Right lobe of liver (tissue), 6 donors: ENCODE results near the gene PTPRK. TPM values are rescaled to one million over a fixed set of nuclear protein-coding genes. Genes with fewer than 3 reads are reported as not detected.

Source experiments
- ATAC-seq, 4 donors: fragments of 200-7000 bp; cut with Tn5 transposase; one replicate each; pipeline ENCODE4 v1.9.1; 2020; ENCODE audit warnings: mild to moderate bottlenecking in 4 of 4, moderate library complexity in 4 of 4
- DNase-seq, 3 donors: peaks; one replicate each; pipeline ENCODE4 v3.0.0-alpha.2; 2020
- H3K27ac ChIP-seq, 3 donors: fragments of 200-600 bp; one replicate each; pipeline ENCODE4 v1.8.0; 2022
- H3K27me3 ChIP-seq, 2 donors: fragments of 200-600 bp; one replicate each; pipeline ENCODE4 v1.8.0; 2022
- H3K36me3 ChIP-seq, 4 donors: fragments of 200-600 bp; sonication (generic) in 1 of 4; one replicate each; pipeline versions ENCODE4 v1.5.1 to v1.8.0; 2017 to 2022; ENCODE audit warnings: control low read depth in 1 of 4
- H3K4me1 ChIP-seq, 4 donors: fragments of 200-600 bp; sonication (generic) in 1 of 4; one replicate each; pipeline versions ENCODE4 v1.5.1 to v1.8.0; 2017 to 2022; ENCODE audit warnings: control low read depth in 1 of 4
- H3K4me3 ChIP-seq, 3 donors: fragments of 200-600 bp; one replicate each; pipeline ENCODE4 v1.8.0; 2022
- H3K9me3 ChIP-seq, 4 donors: fragments of 200-600 bp; sonication (generic) in 1 of 4; one replicate each; pipeline versions ENCODE4 v1.5.1 to v1.8.0; 2017 to 2022; ENCODE audit warnings: control low read depth in 1 of 4
- POLR2A ChIP-seq: fragments of 450-650 bp; IDR thresholded peaks from one replicate; pipeline ENCODE4 v1.6.1; 2017; ENCODE audit warnings: antibody characterized with exemption, mild to moderate bottlenecking
- WGBS: methylation state at CpG from one replicate; pipeline ENCODE4 v1.1.6; 2018; ENCODE audit warnings: low coverage, low lambda C conversion rate; ENCODE audit not compliant: insufficient coverage; ENCODE audit errors: missing lambda C conversion rate; 5-methylcytosine and 5-hydroxymethylcytosine counted together
- intact Hi-C, 2 donors: fragments of 100-400 bp; cut with DNase I; formaldehyde crosslinking; loops; one replicate each; pipeline versions ENCODE4 v1.11.2 to v1.14.1; 2022
- total RNA-seq, 6 experiments: library from RNA; depleted of rRNA in 2 of 6; stranded (reverse); fragments of >200 nt in 2 of 6; fragmentation: NEBNext Ultra II Directional in 3 of 6; extraction: Animal tissue kit (Norgen Biotek cat#: 25700) in 3 of 6; gene quantifications; one replicate each; pipeline versions ENCODE4 v1.1.0 to v1.2.4, GENCODE V29; 2016 to 2023
- TF ChIP-seq, protein P1 (sequence below), 4 donors: fragments of 200-600 bp in 3 of 4; fragments of 450-650 bp in 1 of 4; IDR thresholded peaks; one replicate each; pipeline versions ENCODE4 v1.5.1 to v1.8.0; 2016 to 2022; ENCODE audit warnings: antibody characterized with exemption in 4 of 4, mild to moderate bottlenecking in 2 of 4
- donor health status: DM: no; HTN: yes; CAD: no.
- donor health status: DM: no; HTN: no; CAD: no.
- donor health status: DM: no; HTN: no; CAD: no.
- donor health status: DM: no; HTN: yes; CAD: no.
- donor health status: DM: no; HTN: yes; CAD: no.

The PTPRK gene
- total RNA-seq, 6 experiments from 2014 or later: 27.7 to 54.5 (median 35.7) TPM

DNA sequence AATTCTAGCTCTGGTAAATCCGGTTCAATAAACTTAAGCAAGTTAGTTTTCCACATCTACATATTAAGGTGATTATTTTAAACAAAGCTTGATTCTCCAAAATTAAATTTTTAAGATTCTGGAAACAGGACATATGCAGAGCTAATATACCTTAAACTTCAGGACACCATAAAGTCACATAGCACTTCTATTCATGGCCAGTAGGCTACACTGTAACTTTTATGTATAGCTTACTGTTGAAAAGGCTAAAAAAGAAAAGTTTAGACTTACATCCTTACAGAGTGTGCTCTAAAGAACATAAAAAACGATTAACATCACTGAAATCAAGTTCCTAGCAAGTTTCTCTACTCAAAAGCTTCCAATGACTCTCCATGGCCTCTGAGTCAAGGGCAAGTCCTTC is 224.7 kb downstream of the PTPRK start:
- Histone ChIP-seq H3K9me3 (no peaks in the 10 kb centered on the region), H3K36me3 (no peaks in the 10 kb centered on the region), H3K27me3 (no peaks in the 10 kb centered on the region), H3K27ac (no peak overlapping the region), H3K4me1 (no peaks in the 10 kb centered on the region), H3K4me3 (no peak overlapping the region)
- ATAC-seq (no peak), DNase-seq (no peak)
- intact Hi-C loops: no loop called here
- TF ChIP-seq, protein P1, sequence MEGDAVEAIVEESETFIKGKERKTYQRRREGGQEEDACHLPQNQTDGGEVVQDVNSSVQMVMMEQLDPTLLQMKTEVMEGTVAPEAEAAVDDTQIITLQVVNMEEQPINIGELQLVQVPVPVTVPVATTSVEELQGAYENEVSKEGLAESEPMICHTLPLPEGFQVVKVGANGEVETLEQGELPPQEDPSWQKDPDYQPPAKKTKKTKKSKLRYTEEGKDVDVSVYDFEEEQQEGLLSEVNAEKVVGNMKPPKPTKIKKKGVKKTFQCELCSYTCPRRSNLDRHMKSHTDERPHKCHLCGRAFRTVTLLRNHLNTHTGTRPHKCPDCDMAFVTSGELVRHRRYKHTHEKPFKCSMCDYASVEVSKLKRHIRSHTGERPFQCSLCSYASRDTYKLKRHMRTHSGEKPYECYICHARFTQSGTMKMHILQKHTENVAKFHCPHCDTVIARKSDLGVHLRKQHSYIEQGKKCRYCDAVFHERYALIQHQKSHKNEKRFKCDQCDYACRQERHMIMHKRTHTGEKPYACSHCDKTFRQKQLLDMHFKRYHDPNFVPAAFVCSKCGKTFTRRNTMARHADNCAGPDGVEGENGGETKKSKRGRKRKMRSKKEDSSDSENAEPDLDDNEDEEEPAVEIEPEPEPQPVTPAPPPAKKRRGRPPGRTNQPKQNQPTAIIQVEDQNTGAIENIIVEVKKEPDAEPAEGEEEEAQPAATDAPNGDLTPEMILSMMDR (IDR thresholded peaks at IDR 0.05): peak in 1 of 4 donors; percentile 5
- no peak for TF ChIP-seq POLR2A
- WGBS: 77% methylated on average over 2 of the region's 2 CpGs

DNA sequence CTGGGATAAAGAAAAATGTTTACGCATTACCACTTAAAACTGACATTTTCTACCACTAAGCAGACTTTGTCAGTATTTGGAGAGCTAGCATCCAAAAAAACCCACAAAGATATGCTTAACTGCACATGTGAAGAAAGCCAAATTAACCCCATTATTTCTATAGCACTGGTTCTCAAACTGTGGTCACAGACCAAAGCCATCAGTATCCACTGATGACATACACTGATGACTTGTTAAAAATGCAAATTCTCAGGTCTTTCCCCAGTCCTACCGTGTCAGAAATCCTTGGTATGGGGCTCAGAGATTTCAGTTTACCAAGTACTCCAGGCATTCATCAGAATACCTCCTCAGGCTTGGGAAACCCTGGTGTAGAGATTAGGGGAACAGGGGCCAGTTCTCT is 230.2 kb downstream of the PTPRK start:
- no peaks in the 10 kb centered on the region for H3K9me3 ChIP-seq
- TF ChIP-seq POLR2A: no peak
- TF ChIP-seq, protein P1 (IDR thresholded peaks at IDR 0.05): no peak
- DNase-seq (no peak), ATAC-seq (no peak)
- intact Hi-C loops: no loop called here
- H3K27ac ChIP-seq: no peak overlapping the region
- no peaks in the 10 kb centered on the region for H3K4me1 ChIP-seq
- H3K36me3 ChIP-seq: no peaks in the 10 kb centered on the region
- no peak overlapping the region for H3K4me3 ChIP-seq
- no peaks in the 10 kb centered on the region for H3K27me3 ChIP-seq
- WGBS: 56% methylated on average over 2 of the region's 2 CpGs

DNA sequence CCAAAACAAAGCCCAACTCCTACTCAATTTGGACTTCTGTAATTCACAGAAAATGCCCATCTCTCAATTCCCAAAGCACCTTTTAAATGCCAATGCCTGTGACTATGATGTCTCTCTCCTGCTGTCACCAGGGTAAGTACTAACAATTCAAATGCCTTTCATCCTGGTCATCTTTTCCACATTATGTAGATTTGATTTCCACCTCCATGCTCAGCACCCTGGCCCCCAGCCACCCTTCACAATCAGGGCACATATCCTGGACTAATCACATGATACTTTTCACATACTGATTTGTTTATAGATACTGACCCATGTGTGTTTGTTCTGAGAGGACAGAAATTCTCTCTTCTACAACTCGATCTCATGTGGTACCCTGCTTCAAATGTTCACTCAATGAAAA is 236.3 kb downstream of the PTPRK start:
- Histone ChIP-seq H3K9me3 (no peaks in the 10 kb centered on the region), H3K27me3 (no peaks in the 10 kb centered on the region), H3K4me3 (no peak overlapping the region), H3K36me3 (no peaks in the 10 kb centered on the region), H3K4me1 (peaks cover 0 to 14% (median 5%) of the 10 kb centered on the region in 4 donors), H3K27ac (no peak overlapping the region)
- no peak for ATAC-seq
- WGBS: 19% methylated on average over 1 of the region's 1 CpG
- intact Hi-C loops: no loop called here
- TF ChIP-seq, protein P1 (IDR thresholded peaks at IDR 0.05): no peak
- no peak for TF ChIP-seq POLR2A
- DNase-seq: no peak

DNA sequence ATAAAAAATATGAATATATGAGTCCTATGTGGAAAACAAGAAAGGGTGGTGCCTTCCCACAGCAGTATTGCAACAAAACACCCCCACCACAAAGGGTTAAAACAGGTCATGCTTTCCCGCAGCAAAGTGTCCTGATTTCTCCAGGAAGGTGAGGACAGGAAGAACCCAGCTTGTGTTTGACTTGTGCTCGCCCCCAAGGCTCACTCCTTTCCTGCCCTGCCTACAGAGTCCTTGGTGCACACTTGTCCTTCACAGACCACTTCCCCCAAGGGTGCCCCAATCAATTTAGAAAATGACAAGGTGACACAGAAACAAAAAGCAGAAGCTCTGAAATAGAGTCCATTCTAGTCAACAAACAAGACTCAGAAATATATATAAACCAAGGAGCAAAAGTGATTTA is 237.4 kb downstream of the PTPRK start:
- H3K4me1 ChIP-seq: peaks cover 0 to 14% (median 5%) of the 10 kb centered on the region in 4 donors
- TF ChIP-seq POLR2A: no peak
- TF ChIP-seq, protein P1 (IDR thresholded peaks at IDR 0.05): no peak
- no peaks in the 10 kb centered on the region for H3K27me3 ChIP-seq
- no peak overlapping the region for H3K4me3 ChIP-seq
- H3K9me3 ChIP-seq: no peaks in the 10 kb centered on the region
- no peak overlapping the region for H3K27ac ChIP-seq
- DNase-seq (no peak), ATAC-seq (no peak)
- 21% methylated on average over 2 of the region's 2 CpGs for WGBS
- H3K36me3 ChIP-seq: no peaks in the 10 kb centered on the region
- intact Hi-C loops: no loop called here

DNA sequence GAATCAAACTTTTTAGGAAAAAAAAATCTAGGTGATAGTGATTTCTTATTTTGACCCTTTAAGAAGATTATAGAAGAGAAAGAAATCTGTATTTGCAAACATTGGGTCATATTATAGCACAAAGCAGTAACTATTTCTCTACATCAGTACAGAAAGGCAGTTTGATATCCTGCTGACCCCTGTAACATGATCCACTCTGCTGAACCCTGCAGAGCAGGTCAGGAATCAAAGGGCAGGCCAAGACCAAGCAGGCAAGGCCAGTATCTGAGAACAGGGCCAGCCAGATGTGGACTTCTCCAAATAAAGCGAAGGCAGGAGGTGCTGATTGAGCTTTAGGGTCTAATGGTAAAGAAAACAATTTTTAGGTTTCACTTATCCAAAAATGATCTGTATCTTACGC is 239.4 kb downstream of the PTPRK start:
- H3K27me3 ChIP-seq: no peaks in the 10 kb centered on the region
- TF ChIP-seq, protein P1 (IDR thresholded peaks at IDR 0.05): no peak
- no peak for TF ChIP-seq POLR2A
- H3K4me3 ChIP-seq: no peak overlapping the region
- no peak overlapping the region for H3K27ac ChIP-seq
- intact Hi-C loops: no loop called here
- no peaks in the 10 kb centered on the region for H3K36me3 ChIP-seq
- peaks cover 0 to 22% (median 5%) of the 10 kb centered on the region in 4 donors for H3K4me1 ChIP-seq
- WGBS: 44% methylated on average over 2 of the region's 2 CpGs
- ATAC-seq (peak; percentile 97 to 99 (median 98)), DNase-seq (peak; percentile 31 to 74 (median 70))
- H3K9me3 ChIP-seq: no peaks in the 10 kb centered on the region
